Memory B cell (primary cell): Measurements from ENCODE around the gene REEP6.

Source experiments
- ATAC-seq: fragments of 150-1000 bp; cut with Tn5 transposase; 2 replicates; pipeline ENCODE4 v1.10.0; 2021; ENCODE audit warnings: low read depth, mild to moderate bottlenecking, moderate library complexity
- DNase-seq, 2 donors: peaks; one replicate each; pipeline ENCODE4 v3.0.0; 2022; ENCODE audit warnings: low spot score in 2 of 2
- H3K27ac Mint-ChIP-seq: one replicate; pipeline ENCODE4 v1.8.0; 2022; ENCODE audit warnings: mild to moderate bottlenecking, moderate library complexity, mixed read lengths
- H3K27me3 Mint-ChIP-seq: one replicate; pipeline ENCODE4 v1.8.0; 2022; ENCODE audit warnings: mixed read lengths
- H3K36me3 Mint-ChIP-seq: one replicate; pipeline ENCODE4 v1.8.0; 2022; ENCODE audit warnings: mild to moderate bottlenecking, mixed read lengths
- H3K4me1 Mint-ChIP-seq: one replicate; pipeline ENCODE4 v1.8.0; 2022; ENCODE audit warnings: mixed read lengths
- H3K4me3 Mint-ChIP-seq: one replicate; pipeline ENCODE4 v1.8.0; 2022; ENCODE audit warnings: mild to moderate bottlenecking, moderate library complexity, mixed read lengths
- H3K9me3 Mint-ChIP-seq: one replicate; pipeline ENCODE4 v1.8.0; 2022; ENCODE audit warnings: mixed read lengths

The REEP6 gene

GRCh38 chr19:1491114-1491848 is at the start of gene REEP6:
TSS of gene REEP6 (plus strand) at chr19:1491181. CDS start at chr19:1491270, 89 bp downstream.
- H3K27ac Mint-ChIP-seq = peak within 1 kb of the TSS; percentile 58
- peaks cover 1% of the 10 kb centered on the region for H3K27me3 Mint-ChIP-seq
- H3K4me3 Mint-ChIP-seq = peak within 1 kb of the TSS; percentile 91
- DNase-seq = no peak
- no peaks in the 10 kb centered on the region for H3K36me3 Mint-ChIP-seq
- H3K4me1 Mint-ChIP-seq = peaks cover 5% of the 10 kb centered on the region
- ATAC-seq = no peak
- no peaks in the 10 kb centered on the region for H3K9me3 Mint-ChIP-seq

- DNase-seq = no peak
- Mint-ChIP-seq H3K27me3 (no peaks in the 10 kb centered on the region), H3K27ac (no peak overlapping the region), H3K4me3 (no peak overlapping the region), H3K4me1 (peaks cover 11% of the 10 kb centered on the region), H3K9me3 (no peaks in the 10 kb centered on the region), H3K36me3 (peaks cover 14% of the 10 kb centered on the region)
- no peak for ATAC-seq
Measured at GRCh38 chr19:1441677-1442438, 49.1 kb upstream of the REEP6 start.

- ATAC-seq (peak; percentile 87), DNase-seq (peak; percentile 82 to 89)
- no peaks in the 10 kb centered on the region for H3K9me3 Mint-ChIP-seq
- H3K27me3 Mint-ChIP-seq = peaks cover 15% of the 10 kb centered on the region
- peak overlapping the region; percentile 72 for H3K27ac Mint-ChIP-seq
- H3K4me1 Mint-ChIP-seq = peaks cover 10% of the 10 kb centered on the region
- peaks cover 9% of the 10 kb centered on the region for H3K36me3 Mint-ChIP-seq
- H3K4me3 Mint-ChIP-seq = peak overlapping the region; percentile 80
Measured at GRCh38 chr19:1445185-1445931, 45.6 kb upstream of the REEP6 start.

- Mint-ChIP-seq H3K27me3 (peaks cover 21% of the 10 kb centered on the region), H3K4me1 (peaks cover 15% of the 10 kb centered on the region), H3K27ac (no peak overlapping the region), H3K9me3 (no peaks in the 10 kb centered on the region), H3K4me3 (peak overlapping the region; percentile 21), H3K36me3 (peaks cover 3% of the 10 kb centered on the region)
- ATAC-seq (no peak), DNase-seq (no peak)
Measured at GRCh38 chr19:1445932-1446712, 44.9 kb upstream of the REEP6 start.

GRCh38 chr19:1446713-1447481 is 44.1 kb upstream of the REEP6 start:
- Mint-ChIP-seq H3K27ac (peak overlapping the region; percentile 72), H3K9me3 (no peaks in the 10 kb centered on the region), H3K27me3 (peaks cover 23% of the 10 kb centered on the region), H3K4me3 (peak overlapping the region; percentile 43), H3K4me1 (peaks cover 14% of the 10 kb centered on the region), H3K36me3 (peaks cover under 1% of the 10 kb centered on the region)
- DNase-seq (no peak), ATAC-seq (no peak)

- no peaks in the 10 kb centered on the region for H3K9me3 Mint-ChIP-seq
- ATAC-seq (no peak), DNase-seq (no peak)
- H3K27me3 Mint-ChIP-seq = peaks cover 24% of the 10 kb centered on the region
- H3K4me1 Mint-ChIP-seq = peaks cover 13% of the 10 kb centered on the region
- H3K4me3 Mint-ChIP-seq = peak overlapping the region; percentile 43
- H3K36me3 Mint-ChIP-seq = no peaks in the 10 kb centered on the region
- H3K27ac Mint-ChIP-seq = peak overlapping the region; percentile 72
Measured at GRCh38 chr19:1447504-1447903, 43.5 kb upstream of the REEP6 start.

GRCh38 chr19:1447944-1448343 is 43.0 kb upstream of the REEP6 start:
- Mint-ChIP-seq H3K4me1 (peaks cover 13% of the 10 kb centered on the region), H3K4me3 (no peak overlapping the region), H3K27ac (no peak overlapping the region), H3K27me3 (peaks cover 27% of the 10 kb centered on the region), H3K36me3 (no peaks in the 10 kb centered on the region), H3K9me3 (no peaks in the 10 kb centered on the region)
- ATAC-seq (no peak), DNase-seq (no peak)

GRCh38 chr19:1449467-1450442 is 41.2 kb upstream of the REEP6 start, which contains the start of gene APC2:
TSS of gene APC2 (plus strand) at chr19:1450121. CDS start at chr19:1453002, 2,881 bp downstream.
- peak within 1 kb of the TSS; percentile 30 for H3K4me3 Mint-ChIP-seq
- peaks cover 34% of the 10 kb centered on the region for H3K27me3 Mint-ChIP-seq
- peaks cover 15% of the 10 kb centered on the region for H3K4me1 Mint-ChIP-seq
- H3K27ac Mint-ChIP-seq = peak within 1 kb of the TSS; percentile 32
- no peaks in the 10 kb centered on the region for H3K9me3 Mint-ChIP-seq
- no peaks in the 10 kb centered on the region for H3K36me3 Mint-ChIP-seq
- ATAC-seq (no peak), DNase-seq (peak in 1 of 2 donors; percentile 19)

- DNase-seq (no peak), ATAC-seq (no peak)
- Mint-ChIP-seq H3K4me1 (peaks cover 25% of the 10 kb centered on the region), H3K9me3 (no peaks in the 10 kb centered on the region), H3K4me3 (no peak overlapping the region), H3K27ac (no peak overlapping the region), H3K27me3 (peaks cover 38% of the 10 kb centered on the region), H3K36me3 (peaks cover 4% of the 10 kb centered on the region)
Measured at GRCh38 chr19:1450735-1451731, 39.9 kb upstream of the REEP6 start.

GRCh38 chr19:1451916-1452801 is 38.8 kb upstream of the REEP6 start:
- ATAC-seq (no peak), DNase-seq (no peak)
- H3K27me3 Mint-ChIP-seq = peaks cover 37% of the 10 kb centered on the region
- no peak overlapping the region for H3K27ac Mint-ChIP-seq
- peaks cover 4% of the 10 kb centered on the region for H3K36me3 Mint-ChIP-seq
- H3K9me3 Mint-ChIP-seq = no peaks in the 10 kb centered on the region
- H3K4me3 Mint-ChIP-seq = no peak overlapping the region
- H3K4me1 Mint-ChIP-seq = peaks cover 25% of the 10 kb centered on the region
